Measurements from ENCODE around the gene LRRC7.

- TF ChIP-seq CTCF (IDR thresholded peaks at IDR 0.05; ENCODE audit: poor library complexity, severe bottlenecking) (no peak), RAD21 (conservative IDR thresholded peaks at IDR 0.05) (no peak), TAF1 (IDR thresholded peaks at IDR 0.05; ENCODE audit: low read depth) (no peak)
Observed at GRCh38 chr1:69643266-69643665, 75.5 kb downstream of the LRRC7 start.

Measured in neural cell (in vitro differentiated cells).